Measurements from ENCODE around the gene ADAMTSL2. TPM values are rescaled to one million over a fixed set of nuclear protein-coding genes. Genes with fewer than 3 reads are reported as not detected.

ADAMTSL2 gene
- total RNA-seq, 2 donors from 2014 or later: 0.24 to 0.74 TPM

- intact Hi-C loops (cut with DNase I): no loop called here
- Histone ChIP-seq H3K4me3 (peak overlapping the region; percentile 28), H3K9me3 (no peaks in the 10 kb centered on the region), H3K4me1 (peaks cover 7% of the 10 kb centered on the region), H3K36me3 (no peaks in the 10 kb centered on the region), H3K27me3 (peaks cover 13% of the 10 kb centered on the region), H3K9ac (ENCODE audit: low read depth in 2 of 2, low read length in 2 of 2) (peak overlapping the region in 1 of 2 donors; percentile 51), H3K27ac (no peak overlapping the region)
- no peak for TF ChIP-seq CTCF (IDR thresholded peaks at IDR 0.05)
- DNase-seq: peak; percentile 68
Measured at GRCh38 chr9:133538851-133539833, 4.6 kb downstream of the ADAMTSL2 start.

- Histone ChIP-seq H3K4me1 (no peaks in the 10 kb centered on the region), H3K27ac (no peak overlapping the region)
- intact Hi-C loops (cut with DNase I): no loop called here
Measured at GRCh38 chr9:133539991-133540697, 5.6 kb downstream of the ADAMTSL2 start.

GRCh38 chr9:133540698-133541025, 6.2 kb downstream of the ADAMTSL2 start:
- Histone ChIP-seq H3K4me3 (no peak overlapping the region), H3K27ac (no peak overlapping the region), H3K4me1 (no peaks in the 10 kb centered on the region), H3K9me3 (no peaks in the 10 kb centered on the region), H3K27me3 (no peaks in the 10 kb centered on the region), H3K9ac (ENCODE audit: low read depth in 2 of 2, low read length in 2 of 2) (no peak overlapping the region), H3K36me3 (no peaks in the 10 kb centered on the region)
- no peak for TF ChIP-seq CTCF (IDR thresholded peaks at IDR 0.05)
- intact Hi-C loops (cut with DNase I): no loop called here
- no peak for DNase-seq

More at GRCh38 chr9:133539991-133540697, 5.6 kb downstream of the ADAMTSL2 start:
- H3K9ac ChIP-seq (ENCODE audit: low read depth in 2 of 2, low read length in 2 of 2): peak overlapping the region in 1 of 2 donors; percentile 51
- no peaks in the 10 kb centered on the region for H3K36me3 ChIP-seq
- TF ChIP-seq CTCF (IDR thresholded peaks at IDR 0.05): no peak
- no peak overlapping the region for H3K4me3 ChIP-seq
- no peaks in the 10 kb centered on the region for H3K9me3 ChIP-seq
- DNase-seq: no peak
- peaks cover 3% of the 10 kb centered on the region for H3K27me3 ChIP-seq

GRCh38 chr9:133542002-133542401, 7.5 kb downstream of the ADAMTSL2 start:
- no peaks in the 10 kb centered on the region for H3K27me3 ChIP-seq
- H3K9ac ChIP-seq (ENCODE audit: low read depth in 2 of 2, low read length in 2 of 2): no peak overlapping the region
- H3K4me1 ChIP-seq: no peaks in the 10 kb centered on the region
- H3K9me3 ChIP-seq: no peaks in the 10 kb centered on the region
- H3K36me3 ChIP-seq: no peaks in the 10 kb centered on the region
- DNase-seq: no peak
- H3K4me3 ChIP-seq: no peak overlapping the region
- intact Hi-C loops (cut with DNase I): no loop called here
- no peak overlapping the region for H3K27ac ChIP-seq
- TF ChIP-seq CTCF (IDR thresholded peaks at IDR 0.05): no peak

- Histone ChIP-seq H3K27ac (no peak overlapping the region), H3K9me3 (no peaks in the 10 kb centered on the region), H3K27me3 (no peaks in the 10 kb centered on the region), H3K36me3 (no peaks in the 10 kb centered on the region), H3K4me1 (no peaks in the 10 kb centered on the region), H3K9ac (ENCODE audit: low read depth in 2 of 2, low read length in 2 of 2) (no peak overlapping the region), H3K4me3 (no peak overlapping the region)
- TF ChIP-seq CTCF (IDR thresholded peaks at IDR 0.05): no peak
- DNase-seq: no peak
- intact Hi-C loops (cut with DNase I): no loop called here
Measured at GRCh38 chr9:133543772-133544467, 9.4 kb downstream of the ADAMTSL2 start.
